D721Med (cell line): ENCODE results near the gene SLC2A11.

Experiments
- DNase-seq: peaks from one replicate; pipeline ENCODE4 v3.0.0; 2011; ENCODE audit warnings: low spot score; ENCODE audit not compliant: insufficient read length
- FAIRE-seq: peaks from 2 replicates; lab custom pipeline; 2011; peaks lifted over from hg19 to GRCh38; lab: Jason Lieb, UNC
- TF ChIP-seq, protein P1 (sequence below): IDR thresholded peaks from 2 replicates; pipeline ENCODE4 v1.5.1; 2012; ENCODE audit warnings: mild to moderate bottlenecking, control low read depth; ENCODE audit not compliant: insufficient read depth; ENCODE audit errors: missing control alignments

The SLC2A11 gene

DNA sequence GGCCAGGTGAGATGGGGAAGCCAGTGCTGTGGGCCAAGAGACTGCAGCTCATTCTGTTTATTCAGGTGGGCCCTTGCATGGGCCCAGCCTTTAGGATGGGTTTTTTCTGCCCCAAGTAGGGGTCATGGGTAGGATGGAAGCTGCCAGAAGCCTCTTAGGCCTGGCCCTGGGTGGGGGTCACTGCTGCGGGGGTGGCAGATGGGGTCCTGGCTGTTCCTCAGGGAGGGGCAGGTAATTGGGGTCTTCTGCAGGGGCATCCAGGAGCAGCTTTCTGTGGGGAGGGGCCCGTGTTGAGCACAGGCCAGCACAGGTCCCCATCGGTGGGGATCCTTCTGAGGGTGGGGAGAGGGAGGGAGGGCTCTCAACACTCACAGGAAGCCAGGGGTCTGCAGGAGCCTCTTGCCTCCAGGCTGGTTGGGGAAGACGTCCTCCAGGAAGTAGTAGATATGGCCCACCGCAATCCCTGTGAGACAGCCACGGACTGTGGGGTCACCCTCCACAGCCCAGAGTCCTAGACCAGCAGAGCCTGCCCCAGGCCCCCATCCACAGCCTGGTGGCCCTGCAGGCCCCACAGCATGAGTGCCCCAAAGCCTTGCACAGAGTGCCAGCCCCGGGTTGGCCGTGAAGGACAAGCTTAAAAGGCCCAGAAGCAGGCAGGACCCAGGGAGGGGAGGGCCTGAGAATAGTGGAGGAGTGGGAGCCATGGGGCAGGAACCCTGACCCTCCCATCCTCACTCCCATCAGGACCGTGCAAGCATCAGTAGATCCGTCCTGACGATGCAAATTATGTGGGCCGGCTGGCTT, 20.8 kb upstream of the SLC2A11 start:
- TF ChIP-seq, protein P1, sequence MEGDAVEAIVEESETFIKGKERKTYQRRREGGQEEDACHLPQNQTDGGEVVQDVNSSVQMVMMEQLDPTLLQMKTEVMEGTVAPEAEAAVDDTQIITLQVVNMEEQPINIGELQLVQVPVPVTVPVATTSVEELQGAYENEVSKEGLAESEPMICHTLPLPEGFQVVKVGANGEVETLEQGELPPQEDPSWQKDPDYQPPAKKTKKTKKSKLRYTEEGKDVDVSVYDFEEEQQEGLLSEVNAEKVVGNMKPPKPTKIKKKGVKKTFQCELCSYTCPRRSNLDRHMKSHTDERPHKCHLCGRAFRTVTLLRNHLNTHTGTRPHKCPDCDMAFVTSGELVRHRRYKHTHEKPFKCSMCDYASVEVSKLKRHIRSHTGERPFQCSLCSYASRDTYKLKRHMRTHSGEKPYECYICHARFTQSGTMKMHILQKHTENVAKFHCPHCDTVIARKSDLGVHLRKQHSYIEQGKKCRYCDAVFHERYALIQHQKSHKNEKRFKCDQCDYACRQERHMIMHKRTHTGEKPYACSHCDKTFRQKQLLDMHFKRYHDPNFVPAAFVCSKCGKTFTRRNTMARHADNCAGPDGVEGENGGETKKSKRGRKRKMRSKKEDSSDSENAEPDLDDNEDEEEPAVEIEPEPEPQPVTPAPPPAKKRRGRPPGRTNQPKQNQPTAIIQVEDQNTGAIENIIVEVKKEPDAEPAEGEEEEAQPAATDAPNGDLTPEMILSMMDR: no peak
- no peak for DNase-seq

DNA sequence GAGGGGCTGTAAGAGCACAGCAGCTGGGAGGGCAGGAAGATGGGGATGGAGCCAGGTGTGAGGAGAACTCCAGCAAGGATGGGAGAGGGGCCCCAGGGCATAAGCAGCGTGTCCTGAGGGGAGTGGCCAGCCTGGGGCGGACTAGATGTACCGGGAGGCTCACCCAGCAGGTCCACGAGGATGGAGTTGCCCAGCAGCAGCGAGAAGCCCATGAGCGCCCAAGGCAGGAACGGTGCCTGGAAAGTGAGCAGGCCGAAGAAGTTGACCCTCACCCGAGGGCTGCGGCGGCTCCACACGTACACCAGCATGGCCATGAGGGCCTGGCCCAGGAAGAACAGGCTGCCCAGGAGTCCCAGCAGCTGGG, 20.2 kb upstream of the SLC2A11 start:
- DNase-seq: no peak
- FAIRE-seq: no peak
- TF ChIP-seq, protein P1: no peak

More for the DNA sequence above, 20.8 kb upstream of the SLC2A11 start:
- no peak for FAIRE-seq

DNA sequence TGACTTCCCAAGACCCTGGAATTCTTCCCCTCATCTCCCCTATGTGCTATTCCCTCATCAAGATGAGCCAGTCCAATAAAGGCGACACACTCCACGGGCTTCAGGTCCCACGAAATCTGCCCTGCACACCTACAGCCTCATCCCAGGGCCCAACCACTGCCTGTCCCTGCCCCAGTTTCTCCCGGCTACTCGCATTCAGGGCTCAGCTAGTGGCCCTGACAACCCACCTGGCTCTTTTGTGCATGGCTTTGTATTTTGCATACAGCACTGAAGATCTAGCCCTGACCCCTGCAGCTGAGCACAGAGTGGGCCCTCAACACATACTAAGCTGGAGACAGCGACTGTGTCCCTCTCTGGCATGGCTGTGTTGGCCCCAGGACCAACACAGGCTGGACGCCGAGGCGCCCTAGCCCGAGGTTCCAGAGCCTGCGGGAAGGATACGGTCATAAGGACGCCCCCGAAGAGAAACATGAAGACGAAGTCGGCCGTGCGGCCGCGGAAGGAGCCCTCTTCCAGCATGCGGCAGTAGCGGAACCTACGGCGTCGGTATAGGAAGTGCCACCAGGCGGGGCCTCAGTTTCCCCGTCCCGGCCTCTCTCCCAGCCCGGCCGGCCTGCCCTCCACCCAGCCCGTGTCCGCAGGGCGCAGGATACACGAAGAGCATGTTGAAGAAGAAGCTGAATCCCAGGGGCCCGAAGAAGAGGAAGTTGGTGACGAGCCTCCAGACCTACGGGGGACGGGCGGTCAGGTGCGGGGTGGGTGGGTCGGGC, 19.6 kb upstream of the SLC2A11 start:
- no peak for DNase-seq

DNA sequence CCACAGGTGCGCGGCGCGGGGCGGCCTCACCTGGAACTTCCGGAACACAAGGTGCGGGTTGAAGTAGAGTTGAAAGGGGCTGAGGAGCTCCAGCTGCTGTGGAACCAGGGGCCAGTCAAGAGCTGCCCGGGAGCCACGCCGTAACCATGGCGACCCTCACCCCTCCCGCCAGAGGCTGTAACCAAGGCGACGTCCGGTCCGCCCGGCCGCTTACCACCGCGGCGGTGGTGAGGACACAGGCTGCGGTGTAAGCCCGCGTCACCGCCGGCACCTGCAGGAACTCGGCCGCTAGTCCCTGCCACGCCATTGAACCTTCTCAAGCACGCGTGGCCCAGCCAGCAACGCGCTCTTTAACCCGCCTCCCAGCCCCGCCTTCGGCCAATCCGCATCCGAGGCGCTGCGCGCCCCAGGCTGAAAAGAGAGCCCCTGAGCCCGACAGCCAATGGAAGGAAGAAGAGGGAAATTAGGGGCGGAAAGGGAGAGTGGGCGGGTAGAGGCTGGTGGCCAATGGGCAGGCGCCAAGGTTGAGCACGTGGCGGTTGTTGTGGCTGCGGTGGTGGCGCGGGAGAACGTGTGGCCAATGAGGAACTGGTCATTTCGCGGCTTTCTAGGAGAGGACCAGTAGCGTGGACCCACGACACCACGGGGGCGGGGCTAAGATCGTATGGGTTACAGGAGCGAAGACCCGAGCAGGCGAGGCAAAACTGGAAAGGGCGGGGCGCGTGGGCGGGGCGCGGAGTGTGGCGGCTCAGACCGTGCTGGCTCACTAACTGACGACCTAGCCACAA, 18.8 kb upstream of the SLC2A11 start, which contains the start of gene DERL3:
DERL3 (minus strand) TSS at position 326 of the 788 bp plus-strand sequence; CDS start at position 307, 19 bp downstream.
- FAIRE-seq (no peak), DNase-seq (no peak)

More for the DNA sequence above, 19.6 kb upstream of the SLC2A11 start:
- TF ChIP-seq, protein P1: no peak
- no peak for FAIRE-seq

DNA sequence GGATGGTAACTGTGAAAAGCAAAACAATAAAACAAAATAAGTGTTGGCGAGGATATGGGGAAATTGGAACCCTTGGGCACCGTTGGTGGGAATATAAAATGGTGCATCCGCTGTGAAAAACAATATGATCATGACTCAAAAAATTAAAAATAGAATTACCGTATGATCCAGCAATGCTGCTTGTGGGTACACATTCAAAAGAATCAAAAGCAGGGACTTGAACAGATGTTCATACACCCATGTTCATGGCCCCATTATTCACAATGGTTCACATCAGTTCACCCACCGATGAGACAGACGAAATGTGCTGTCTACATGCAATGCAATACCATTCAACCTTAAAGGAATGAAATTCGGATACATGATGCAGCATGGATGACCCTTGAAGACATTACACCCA, 17.6 kb upstream of the SLC2A11 start:
- TF ChIP-seq, protein P1: no peak
- no peak for DNase-seq
- FAIRE-seq: no peak

More for the DNA sequence above, 18.8 kb upstream of the SLC2A11 start, which contains the start of gene DERL3:
- TF ChIP-seq, protein P1: no peak

DNA sequence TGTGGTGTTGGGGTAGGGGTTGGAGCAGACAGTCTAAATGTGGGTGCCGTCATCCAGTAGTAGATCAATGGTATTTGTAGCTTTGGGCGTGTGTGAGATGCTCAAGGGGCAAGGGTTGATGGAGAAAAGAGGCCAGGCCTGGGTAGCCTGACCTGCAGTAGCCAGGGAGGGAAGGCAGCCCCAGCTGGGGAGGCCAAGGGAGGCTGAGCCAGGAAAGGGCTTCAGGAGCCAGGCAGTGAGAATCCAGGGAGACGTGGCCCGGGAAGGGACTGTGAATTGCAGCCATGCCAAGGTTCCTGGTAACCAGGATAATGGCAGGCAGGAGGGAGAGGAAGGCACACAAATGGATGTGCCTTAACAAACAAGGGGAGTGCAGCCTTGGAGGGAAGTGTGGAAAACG, 16.4 kb upstream of the SLC2A11 start:
- no peak for DNase-seq
- FAIRE-seq: no peak
- TF ChIP-seq, protein P1: no peak
